H1 (cell line): ENCODE results near the gene TMA7B. TPM values are rescaled to one million over a fixed set of nuclear protein-coding genes. Genes with fewer than 3 reads are reported as not detected.
"Not testable (repeated sequence)": the region's sequence is repeated elsewhere in the genome, so short reads cannot be mapped to it uniquely, and the experiment has no call there.

ENCODE experiments used
- CTCF ChIA-PET: fragments of 300-600 bp; sonication (Branson Sonifier 250); formaldehyde crosslinking; loops from one replicate; lab custom pipeline; 2021; ENCODE audit not compliant: partially characterized antibody; lab: Charles Lee
- POLR2A ChIA-PET: fragments of 300-600 bp; sonication (Branson Sonifier 250); formaldehyde crosslinking; loops from one replicate; lab custom pipeline; 2021; ENCODE audit warnings: inconsistent platforms; ENCODE audit not compliant: partially characterized antibody; lab: Charles Lee
- DNase-seq, 2 experiments: peaks; one replicate each; pipeline versions ENCODE4 v3.0.0 to v3.0.0-alpha.2; 2010 to 2022; ENCODE audit warnings: low spot score in 2 of 2, low read depth in 1 of 2, mixed read lengths in 1 of 2
- FAIRE-seq: peaks from 2 replicates; lab custom pipeline; 2011; peaks lifted over from hg19 to GRCh38; lab: Jason Lieb, UNC
- H2AFZ ChIP-seq: 2 replicates; pipeline ENCODE4 v1.8.1; 2012; ENCODE audit warnings: low read length, inconsistent platforms
- H2AK5ac ChIP-seq: 2 replicates; pipeline ENCODE4 v1.6.1; 2013; ENCODE audit warnings: low read depth, low read length
- H2BK120ac ChIP-seq: replicated peaks from 2 replicates; pipeline ENCODE3; 2013; ENCODE audit warnings: low read depth, low read length, inconsistent platforms
- H2BK12ac ChIP-seq: 2 replicates; pipeline ENCODE4 v1.6.1; 2013; ENCODE audit warnings: low read depth, low read length
- H2BK15ac ChIP-seq: 2 replicates; pipeline ENCODE4 v1.6.1; 2013; ENCODE audit warnings: low read length
- H2BK20ac ChIP-seq: 2 replicates; pipeline ENCODE4 v1.6.1; 2013; ENCODE audit warnings: low read length
- H2BK5ac ChIP-seq: 2 replicates; pipeline ENCODE4 v1.6.1; 2013; ENCODE audit warnings: low read depth, low read length
- H3K14ac ChIP-seq: 2 replicates; pipeline ENCODE4 v1.6.1; 2013; ENCODE audit warnings: inconsistent platforms; ENCODE audit not compliant: insufficient read length
- H3K18ac ChIP-seq: 2 replicates; pipeline ENCODE4 v1.6.1; 2013; ENCODE audit warnings: low read length; ENCODE audit errors: extremely low read depth
- H3K23ac ChIP-seq: 2 replicates; pipeline ENCODE4 v1.6.1; 2013; ENCODE audit warnings: inconsistent platforms; ENCODE audit not compliant: insufficient read length
- H3K23me2 ChIP-seq: 2 replicates; pipeline ENCODE4 v1.6.1; 2013; ENCODE audit warnings: low read depth, low read length
- H3K27ac ChIP-seq: 2 replicates; pipeline ENCODE4 v1.6.1; 2011; ENCODE audit warnings: low read depth, low read length, inconsistent platforms
- H3K27me3 ChIP-seq, 4 experiments: replicated peaks in 1 of 4; 1 replicate in 1 of 4; 2 replicates in 3 of 4; pipeline versions ENCODE4 v1.6.1 to v1.8.1; 2011 to 2013; ENCODE audit warnings: low read length in 3 of 4, mild to moderate bottlenecking in 3 of 4, inconsistent platforms in 2 of 4, mixed read lengths in 2 of 4, moderate library complexity in 1 of 4; ENCODE audit not compliant: control insufficient read depth in 3 of 4, insufficient read depth in 3 of 4; ENCODE audit errors: extremely low read depth in 1 of 4
- H3K36me3 ChIP-seq, 4 experiments: 2 replicates each; pipeline versions ENCODE4 v1.6.1 to v1.8.1; 2011 to 2013; ENCODE audit warnings: mild to moderate bottlenecking in 4 of 4, low read length in 3 of 4, moderate library complexity in 2 of 4, control low read depth in 1 of 4, inconsistent platforms in 1 of 4; ENCODE audit not compliant: insufficient read depth in 4 of 4, control insufficient read depth in 2 of 4
- H3K4ac ChIP-seq: replicated peaks from 2 replicates; pipeline ENCODE3; 2013; ENCODE audit warnings: low read length, low read depth, mixed read lengths, inconsistent platforms; ENCODE audit not compliant: insufficient read length
- H3K4me1 ChIP-seq, 4 experiments: replicated peaks in 1 of 4; 1 replicate in 1 of 4; 2 replicates in 3 of 4; pipeline versions ENCODE4 v1.6.1 to v1.8.1; 2011 to 2013; ENCODE audit warnings: low read length in 3 of 4, inconsistent platforms in 2 of 4, mixed read lengths in 1 of 4; ENCODE audit not compliant: insufficient read depth in 4 of 4, control insufficient read depth in 3 of 4
- H3K4me2 ChIP-seq, 2 experiments: 2 replicates each; pipeline versions ENCODE4 v1.6.1 to v1.8.1; 2011 to 2013; ENCODE audit warnings: low read depth in 2 of 2, low read length in 2 of 2, control low read depth in 1 of 2, inconsistent platforms in 1 of 2, mild to moderate bottlenecking in 1 of 2; ENCODE audit not compliant: insufficient read depth in 1 of 2
- H3K4me3 ChIP-seq, 4 experiments: fragments of 200-600, 300-600 bp in 1 of 4; sonication (generic), shearing (Covaris generic), sonication (Bioruptor Twin) in 1 of 4; 2 replicates each; pipeline versions ENCODE4 v1.5.1 to v1.8.1; 2011 to 2016; ENCODE audit warnings: low read length in 4 of 4, low read depth in 3 of 4, control low read depth in 2 of 4, inconsistent platforms in 2 of 4, mild to moderate bottlenecking in 2 of 4, mixed read lengths in 1 of 4, moderate library complexity in 1 of 4; ENCODE audit not compliant: insufficient read depth in 2 of 4; ENCODE audit errors: extremely low read depth in 1 of 4
- H3K56ac ChIP-seq: replicated peaks from 2 replicates; pipeline ENCODE3; 2013; ENCODE audit warnings: low read depth, mild to moderate bottlenecking, mixed read lengths, low read length, inconsistent platforms; ENCODE audit not compliant: insufficient read length
- H3K79me1 ChIP-seq: 2 replicates; pipeline ENCODE4 v1.6.1; 2013; ENCODE audit warnings: low read depth, low read length, control low read depth
- H3K79me2 ChIP-seq, 2 experiments: 2 replicates each; pipeline versions ENCODE4 v1.6.1 to v1.8.1; 2012 to 2013; ENCODE audit warnings: low read length in 2 of 2, mild to moderate bottlenecking in 2 of 2, inconsistent platforms in 1 of 2; ENCODE audit not compliant: insufficient read depth in 2 of 2, control insufficient read depth in 1 of 2
- H3K9ac ChIP-seq, 4 experiments: replicated peaks in 1 of 4; 1 replicate in 1 of 4; 2 replicates in 3 of 4; pipeline versions ENCODE4 v1.6.1 to v1.8.1; 2011 to 2013; ENCODE audit warnings: low read depth in 3 of 4, low read length in 3 of 4, control low read depth in 2 of 4, mild to moderate bottlenecking in 2 of 4, moderate library complexity in 2 of 4, inconsistent platforms in 1 of 4; ENCODE audit errors: extremely low read depth in 1 of 4
- H3K9me3 ChIP-seq, 2 experiments: 2 replicates each; pipeline versions ENCODE4 v1.6.1 to v1.8.1; 2012 to 2013; ENCODE audit warnings: mild to moderate bottlenecking in 2 of 2, moderate library complexity in 2 of 2, control low read depth in 1 of 2, inconsistent platforms in 1 of 2, low read depth in 1 of 2, low read length in 1 of 2, mixed read lengths in 1 of 2; ENCODE audit not compliant: insufficient read depth in 2 of 2
- H4K20me1 ChIP-seq, 2 experiments: replicated peaks in 1 of 2; 2 replicates each; pipeline versions ENCODE3 to v1.8.1; 2011 to 2013; ENCODE audit warnings: inconsistent platforms in 2 of 2, low read length in 2 of 2, mild to moderate bottlenecking in 1 of 2; ENCODE audit not compliant: insufficient read depth in 2 of 2, control insufficient read depth in 1 of 2
- H4K5ac ChIP-seq: 2 replicates; pipeline ENCODE4 v1.6.1; 2013; ENCODE audit warnings: low read length, low read depth, mixed read lengths, inconsistent platforms; ENCODE audit not compliant: insufficient read length
- H4K8ac ChIP-seq: 2 replicates; pipeline ENCODE4 v1.8.0; 2013; ENCODE audit warnings: mild to moderate bottlenecking, moderate library complexity, low read length, inconsistent platforms; ENCODE audit not compliant: insufficient read depth; ENCODE audit errors: extremely low read depth
- H4K91ac ChIP-seq: replicated peaks from 2 replicates; pipeline ENCODE3; 2013; ENCODE audit warnings: low read length, mixed read lengths, inconsistent platforms; ENCODE audit not compliant: insufficient read length
- WGBS, 2 experiments: shearing (Covaris generic) in 1 of 2; methylation state at CpG; one replicate each; pipeline versions ENCODE4 v1.1.6 to v1.1.7; 2013 to 2015; ENCODE audit warnings: low lambda C conversion rate in 2 of 2, mixed read lengths in 2 of 2, inconsistent platforms in 1 of 2, low coverage in 1 of 2, missing lambda C conversion rate in 1 of 2; ENCODE audit not compliant: insufficient replicate concordance in 2 of 2, insufficient coverage in 1 of 2, insufficient read length in 1 of 2; ENCODE audit errors: extremely low coverage in 1 of 2, missing lambda C conversion rate in 1 of 2; 5-methylcytosine and 5-hydroxymethylcytosine counted together
- polyA plus RNA-seq, 7 experiments: library from polyadenylated mRNA; depleted of rRNA in 3 of 7; stranded (reverse) in 5 of 7; unstranded in 2 of 7; fragments of >200 nt in 5 of 7; fragments of 200-250 nt in 2 of 7; gene quantifications; 1 replicate in 5 of 7; 2 replicates in 1 of 7; 4 replicates in 1 of 7; pipeline versions ENCODE4 v1.2.1 to v1.2.3, GENCODE V29; 2011 to 2013; ENCODE audit warnings: missing spikeins in 2 of 7, mixed read lengths in 2 of 7
- total RNA-seq: library from RNA; stranded (reverse); fragmentation: NEBNext Ultra II Directional; extraction: Animal tissue kit (Norgen Biotek cat#: 25700); gene quantifications from 2 replicates; pipeline ENCODE4 v1.2.1, GENCODE V29; 2021

TMA7B gene
- total and polyA plus RNA-seq, 2 of the 8 experiments (the other 6 are each of a cell fraction or from before 2014, with no cell fraction given): not detected

- not testable (repeated sequence) for H3K4ac ChIP-seq, H2BK5ac ChIP-seq, H2BK15ac ChIP-seq, H2BK120ac ChIP-seq, H3K4me2 ChIP-seq, H2BK12ac ChIP-seq, DNase-seq, H3K27ac ChIP-seq, H2AK5ac ChIP-seq, FAIRE-seq, H3K36me3 ChIP-seq, H3K14ac ChIP-seq, H3K23me2 ChIP-seq, H3K9ac ChIP-seq, H3K9me3 ChIP-seq, H2AFZ ChIP-seq, H2BK20ac ChIP-seq, H3K18ac ChIP-seq, H4K91ac ChIP-seq, H4K5ac ChIP-seq, H3K79me1 ChIP-seq, H3K27me3 ChIP-seq, H3K4me3 ChIP-seq, H4K20me1 ChIP-seq, H3K56ac ChIP-seq, H4K8ac ChIP-seq, H3K79me2 ChIP-seq, H3K23ac ChIP-seq, H3K4me1 ChIP-seq
- 92% methylated on average over 11 of the region's 11 CpGs; no CpG with 5 or more reads in 1 of the 2 experiments for WGBS, 2 experiments
- ChIA-PET POLR2A (interaction anchor here (1.0 kb wide), 1 partner anchor 38 kb away, joined by 3 read pairs; no protein-coding TSS in a partner anchor), CTCF (interaction anchor here (0.6 to 3.6 kb wide), 7 partner anchors 9 to 111 kb away, joined by 3 to 20 read pairs (median 5); no protein-coding TSS in a partner anchor)
Observed at GRCh38 chr22:39951603-39952293, 8.4 kb upstream of the TMA7B start.
